ENCODE data around the gene FOXB1.

Gene FOXB1

GRCh38 chr15:60021589-60022378 is 17.7 kb downstream of the FOXB1 start:
- no peak for DNase-seq

GRCh38 chr15:60022379-60022741 is 18.2 kb downstream of the FOXB1 start:
- no peak for DNase-seq

GRCh38 chr15:60026555-60026954 is 22.4 kb downstream of the FOXB1 start:
- DNase-seq, result no peak

- no peak for DNase-seq
These were observed 31.2 kb downstream of the FOXB1 start for GRCh38 chr15:60035344-60035743.

- DNase-seq, result no peak
These were observed 35.2 kb downstream of the FOXB1 start for GRCh38 chr15:60039316-60039715.

GRCh38 chr15:60043744-60044435 is 39.8 kb downstream of the FOXB1 start:
- DNase-seq, result no peak

GRCh38 chr15:60044636-60045270 is 40.6 kb downstream of the FOXB1 start:
- DNase-seq, result no peak

- DNase-seq, result no peak
These were observed 43.6 kb downstream of the FOXB1 start for GRCh38 chr15:60047701-60048100.

GRCh38 chr15:60049948-60050347 is 45.8 kb downstream of the FOXB1 start:
- DNase-seq, result no peak

GRCh38 chr15:60052796-60053195 is 48.7 kb downstream of the FOXB1 start:
- DNase-seq, result no peak

- DNase-seq, result no peak
These were observed 50.4 kb downstream of the FOXB1 start for GRCh38 chr15:60054472-60054871.

All from suppressor macrophage treated with lipopolysaccharide for 4 hours (primary cell).